Measurements from ENCODE around the gene PPP3CA.

- TF ChIP-seq BHLHE40 (IDR thresholded peaks at IDR 0.05; ENCODE audit: borderline replicate concordance) (no peak), NFRKB (IDR thresholded peaks at IDR 0.05) (no peak), ELF4 (IDR thresholded peaks at IDR 0.05) (no peak), ZNF384 (IDR thresholded peaks at IDR 0.05) (no peak), SP1 (IDR thresholded peaks at IDR 0.05) (no peak), CTBP1 (IDR thresholded peaks at IDR 0.05; ENCODE audit: borderline replicate concordance) (no peak), FOXK2 (IDR thresholded peaks at IDR 0.05) (no peak), TARDBP (IDR thresholded peaks at IDR 0.05) (no peak), SUZ12 (IDR thresholded peaks at IDR 0.05) (no peak), L3MBTL2 (conservative IDR thresholded peaks at IDR 0.05) (no peak)
Measured at GRCh38 chr4:101157415-101158133, 189.8 kb downstream of the PPP3CA start.

Data from HEK293T (cell line).